Measurements from ENCODE around the gene LIN7B. TPM values are rescaled to one million over a fixed set of nuclear protein-coding genes. Genes with fewer than 3 reads are reported as not detected.
A peak's percentile ranks its signal among the peaks of the same experiment; 100 is the strongest.

The LIN7B gene
- total and polyA plus RNA-seq, 9 of the 15 experiments (the other 6 are each of a cell fraction or from before 2014, with no cell fraction given), result 0.89 to 15.7 (median 4.0) TPM

- TF ChIP-seq HMG20A (CRISPR knock-in tag; conservative IDR thresholded peaks at IDR 0.05) (no peak), ZNF263 (CRISPR knock-in tag; IDR thresholded peaks at IDR 0.05; ENCODE audit: borderline replicate concordance) (0 out of 2 replicates have a peak, but pooled peaks have one; percentile 14), FOXA3 (CRISPR knock-in tag; conservative IDR thresholded peaks at IDR 0.05 in 1 of 2, IDR thresholded peaks at IDR 0.05 in 1 of 2) (0 out of 4 replicates have a peak, but pooled peaks of 1 of the 2 experiments have one; percentile 10), MCM3 (IDR thresholded peaks at IDR 0.05) (no peak), HBP1 (CRISPR knock-in tag; IDR thresholded peaks at IDR 0.05) (no peak), ESRRA (IDR thresholded peaks at IDR 0.05; ENCODE audit: borderline replicate concordance, low read depth) (no peak), LEF1 (IDR thresholded peaks at IDR 0.05) (no peak), ATF2 (CRISPR knock-in tag; IDR thresholded peaks at IDR 0.05) (no peak), SNIP1 (IDR thresholded peaks at IDR 0.05; ENCODE audit: low read depth) (no peak), RBM39 (optimal IDR thresholded peaks at IDR 0.05; ENCODE audit: low read depth, low read length) (no peak), TEAD1 (CRISPR knock-in tag; IDR thresholded peaks at IDR 0.05) (0 out of 4 replicates have a peak, but pooled peaks of 1 of the 2 experiments have one; percentile 6)
Observed at GRCh38 chr19:49150944-49151243, 36.7 kb downstream of the LIN7B start (continued).
